Epithelial cell of proximal tubule (primary cell): Measurements from ENCODE around the gene ITK. TPM values are rescaled to one million over a fixed set of nuclear protein-coding genes. Genes with fewer than 3 reads are reported as not detected.

ENCODE experiments used
- DNase-seq: peaks from one replicate; pipeline ENCODE4 v3.0.0-alpha.2; 2011; ENCODE audit warnings: low read depth
- H3K4me3 ChIP-seq: 2 replicates; pipeline ENCODE4 v1.5.1; 2011; ENCODE audit warnings: low read depth, mild to moderate bottlenecking, low read length
- CTCF ChIP-seq: conservative IDR thresholded peaks from 2 replicates; pipeline ENCODE4 v1.5.1; 2012; ENCODE audit warnings: low read depth, mild to moderate bottlenecking, low read length
- total RNA-seq: library from RNA; depleted of rRNA; stranded (reverse); fragments of >200 nt; gene quantifications from 2 replicates; pipeline ENCODE4 v1.2.3, GENCODE V29; 2015

The ITK gene
- total RNA-seq, 1 donor from 2014 or later: not detected

- no peak for DNase-seq
- H3K4me3 ChIP-seq: no peak overlapping the region
- no peak for TF ChIP-seq CTCF
These were observed 31.7 kb downstream of the ITK start for GRCh38 chr5:157212307-157212706.

- DNase-seq: no peak
- H3K4me3 ChIP-seq: no peak overlapping the region
- TF ChIP-seq CTCF: no peak
These were observed 33.0 kb downstream of the ITK start for GRCh38 chr5:157213527-157214243.

GRCh38 chr5:157214415-157214814 is 33.8 kb downstream of the ITK start:
- no peak for TF ChIP-seq CTCF
- no peak overlapping the region for H3K4me3 ChIP-seq
- no peak for DNase-seq

- H3K4me3 ChIP-seq: no peak overlapping the region
- no peak for TF ChIP-seq CTCF
- DNase-seq: no peak
These were observed 34.3 kb downstream of the ITK start for GRCh38 chr5:157214861-157215513.

GRCh38 chr5:157215514-157216167 is 35.0 kb downstream of the ITK start:
- no peak for DNase-seq

More at GRCh38 chr5:157215514-157216167, 35.0 kb downstream of the ITK start:
- no peak overlapping the region for H3K4me3 ChIP-seq
- no peak for TF ChIP-seq CTCF
